Measurements from ENCODE around the gene TH.

DNA sequence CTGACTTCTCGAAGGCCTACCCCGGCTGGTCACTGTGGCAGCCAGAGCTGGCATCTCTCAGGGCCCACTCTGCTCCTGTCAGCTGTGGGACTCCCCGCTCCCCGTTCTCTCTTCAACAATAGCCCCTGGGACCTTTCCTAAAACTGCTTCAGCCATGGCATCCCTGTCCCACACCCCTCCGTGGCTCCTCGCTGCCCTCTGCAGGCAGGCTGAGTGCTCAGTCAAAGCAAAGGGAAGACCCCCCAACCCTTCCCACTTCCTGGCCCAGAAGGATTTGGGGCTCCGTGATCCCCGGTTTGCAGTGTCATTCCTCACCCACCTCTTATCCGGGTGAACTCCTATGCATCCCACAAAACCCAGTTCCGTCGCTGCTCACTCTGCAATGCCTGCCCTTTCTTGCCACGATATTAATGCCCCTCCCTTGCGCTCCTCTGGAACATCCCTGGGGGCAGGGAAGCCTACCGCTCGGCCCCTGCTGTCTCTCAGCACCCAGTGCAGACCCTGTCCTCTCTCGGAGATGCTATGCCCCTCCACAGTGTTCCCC, 1.6 kb upstream of the TH start:
- TF ChIP-seq, protein P1, sequence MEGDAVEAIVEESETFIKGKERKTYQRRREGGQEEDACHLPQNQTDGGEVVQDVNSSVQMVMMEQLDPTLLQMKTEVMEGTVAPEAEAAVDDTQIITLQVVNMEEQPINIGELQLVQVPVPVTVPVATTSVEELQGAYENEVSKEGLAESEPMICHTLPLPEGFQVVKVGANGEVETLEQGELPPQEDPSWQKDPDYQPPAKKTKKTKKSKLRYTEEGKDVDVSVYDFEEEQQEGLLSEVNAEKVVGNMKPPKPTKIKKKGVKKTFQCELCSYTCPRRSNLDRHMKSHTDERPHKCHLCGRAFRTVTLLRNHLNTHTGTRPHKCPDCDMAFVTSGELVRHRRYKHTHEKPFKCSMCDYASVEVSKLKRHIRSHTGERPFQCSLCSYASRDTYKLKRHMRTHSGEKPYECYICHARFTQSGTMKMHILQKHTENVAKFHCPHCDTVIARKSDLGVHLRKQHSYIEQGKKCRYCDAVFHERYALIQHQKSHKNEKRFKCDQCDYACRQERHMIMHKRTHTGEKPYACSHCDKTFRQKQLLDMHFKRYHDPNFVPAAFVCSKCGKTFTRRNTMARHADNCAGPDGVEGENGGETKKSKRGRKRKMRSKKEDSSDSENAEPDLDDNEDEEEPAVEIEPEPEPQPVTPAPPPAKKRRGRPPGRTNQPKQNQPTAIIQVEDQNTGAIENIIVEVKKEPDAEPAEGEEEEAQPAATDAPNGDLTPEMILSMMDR (IDR thresholded peaks at IDR 0.05) = no peak
- no peak for TF ChIP-seq EP300 (IDR thresholded peaks at IDR 0.05)
